GM12891 (cell line): Measurements from ENCODE around the gene GABRR2.

Experiments
- PAX5 ChIP-seq: IDR thresholded peaks from 2 replicates; pipeline ENCODE4 v1.6.1; 2011; ENCODE audit warnings: low read length, moderate library complexity, mild to moderate bottlenecking; ENCODE audit not compliant: insufficient read depth, severe bottlenecking
- POLR2A ChIP-seq: IDR thresholded peaks from 2 replicates; pipeline ENCODE4 v1.6.1; 2011; ENCODE audit warnings: low read depth, low read length, control low read depth
- POLR2AphosphoS5 ChIP-seq: IDR thresholded peaks from 2 replicates; pipeline ENCODE4 v1.6.1; 2011; ENCODE audit warnings: low read depth, low read length, control low read depth
- POU2F2 ChIP-seq: IDR thresholded peaks from 2 replicates; pipeline ENCODE4 v1.6.1; 2011; ENCODE audit warnings: low read depth, mild to moderate bottlenecking, control low read depth, low read length, moderate library complexity
- TAF1 ChIP-seq: IDR thresholded peaks from 2 replicates; pipeline ENCODE4 v1.6.1; 2011; ENCODE audit warnings: low read depth, low read length, control low read depth

GRCh38 chr6:89278956-89279355 is 36.1 kb downstream of the GABRR2 start:
- no peak for TF ChIP-seq PAX5
- no peak for TF ChIP-seq POLR2AphosphoS5
- no peak for TF ChIP-seq POLR2A
- TF ChIP-seq TAF1, result no peak
- no peak for TF ChIP-seq POU2F2
